ENCODE measurements around the gene AOPEP.

DNA sequence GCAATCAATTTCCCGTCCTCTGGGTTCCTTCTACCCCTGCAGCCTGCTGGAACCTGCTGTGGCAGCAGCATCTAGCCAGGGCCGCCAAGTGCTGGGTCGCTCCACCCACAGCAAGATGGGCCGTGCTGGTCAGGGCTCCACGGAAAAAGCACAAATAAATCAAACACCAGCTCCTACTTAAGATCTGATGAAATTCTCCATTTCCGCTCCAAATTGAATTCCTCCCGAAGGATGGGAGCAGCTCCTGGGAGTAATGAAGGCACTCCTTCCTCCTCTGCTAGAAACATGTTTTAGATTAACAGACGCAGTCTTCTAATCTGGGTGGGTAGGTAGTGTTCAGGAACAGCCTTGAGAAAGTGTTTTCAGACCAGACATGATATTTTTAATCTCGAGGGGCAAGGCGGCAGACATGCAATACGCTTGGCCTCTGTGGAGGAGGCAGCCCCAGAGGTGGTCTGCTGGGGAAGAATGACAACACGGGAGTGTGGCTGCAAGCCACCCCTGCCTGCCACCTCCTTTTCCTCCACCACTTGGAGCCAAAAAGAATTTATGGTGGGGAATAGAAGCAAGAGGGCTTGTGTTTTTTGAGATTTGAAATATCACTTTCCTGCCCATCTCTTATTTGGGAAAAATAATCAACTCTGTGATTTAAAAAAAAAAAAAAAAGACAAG lies 194.1 kb downstream of the AOPEP start:
- TF ChIP-seq, protein P1, sequence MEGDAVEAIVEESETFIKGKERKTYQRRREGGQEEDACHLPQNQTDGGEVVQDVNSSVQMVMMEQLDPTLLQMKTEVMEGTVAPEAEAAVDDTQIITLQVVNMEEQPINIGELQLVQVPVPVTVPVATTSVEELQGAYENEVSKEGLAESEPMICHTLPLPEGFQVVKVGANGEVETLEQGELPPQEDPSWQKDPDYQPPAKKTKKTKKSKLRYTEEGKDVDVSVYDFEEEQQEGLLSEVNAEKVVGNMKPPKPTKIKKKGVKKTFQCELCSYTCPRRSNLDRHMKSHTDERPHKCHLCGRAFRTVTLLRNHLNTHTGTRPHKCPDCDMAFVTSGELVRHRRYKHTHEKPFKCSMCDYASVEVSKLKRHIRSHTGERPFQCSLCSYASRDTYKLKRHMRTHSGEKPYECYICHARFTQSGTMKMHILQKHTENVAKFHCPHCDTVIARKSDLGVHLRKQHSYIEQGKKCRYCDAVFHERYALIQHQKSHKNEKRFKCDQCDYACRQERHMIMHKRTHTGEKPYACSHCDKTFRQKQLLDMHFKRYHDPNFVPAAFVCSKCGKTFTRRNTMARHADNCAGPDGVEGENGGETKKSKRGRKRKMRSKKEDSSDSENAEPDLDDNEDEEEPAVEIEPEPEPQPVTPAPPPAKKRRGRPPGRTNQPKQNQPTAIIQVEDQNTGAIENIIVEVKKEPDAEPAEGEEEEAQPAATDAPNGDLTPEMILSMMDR (IDR thresholded peaks at IDR 0.05; ENCODE audit: insufficient read depth, low read depth, low read length), result no peak
- TF ChIP-seq EZH2 (IDR thresholded peaks at IDR 0.05; ENCODE audit: insufficient read depth, low read length), result no peak

Measured in astrocyte (in vitro differentiated cells and primary cell).